Measurements from ENCODE around the gene FRRS1. TPM values are rescaled to one million over a fixed set of nuclear protein-coding genes. Genes with fewer than 3 reads are reported as not detected.
"Not testable (repeated sequence)": the region's sequence is repeated elsewhere in the genome, so short reads cannot be mapped to it uniquely, and the experiment has no call there.

Gene FRRS1
- total RNA-seq, 4 donors from 2014 or later = 25.4 to 34.4 (median 30.5) TPM

DNA sequence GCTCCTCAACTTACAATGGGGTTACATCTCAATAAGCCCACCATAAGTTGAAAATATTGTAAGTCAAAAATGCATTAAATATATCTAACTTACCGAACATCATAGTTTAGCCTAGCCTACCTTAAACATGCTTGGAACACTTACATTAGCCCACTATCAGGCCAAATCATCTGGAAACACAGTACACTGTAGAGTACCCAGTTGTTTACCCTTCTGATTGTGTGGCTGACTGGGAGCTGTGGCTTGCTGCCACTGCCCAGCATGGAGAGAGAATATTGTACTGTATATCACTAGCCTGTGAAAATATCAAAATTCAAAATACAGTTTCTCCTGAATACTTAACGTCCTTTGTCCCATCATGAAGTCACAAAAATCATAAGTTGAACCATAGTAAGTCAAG lies 40.4 kb upstream of the FRRS1 start:
- no peaks in the 10 kb centered on the region for H3K36me3 ChIP-seq
- WGBS = 73% methylated on average over 2 of the region's 2 CpGs
- no peak overlapping the region for H3K4me3 ChIP-seq
- TF ChIP-seq POLR2A (IDR thresholded peaks at IDR 0.05) (no peak), POLR2AphosphoS5 (IDR thresholded peaks at IDR 0.05) (no peak), EP300 (IDR thresholded peaks at IDR 0.05) (no peak)
- TF ChIP-seq, protein P1, sequence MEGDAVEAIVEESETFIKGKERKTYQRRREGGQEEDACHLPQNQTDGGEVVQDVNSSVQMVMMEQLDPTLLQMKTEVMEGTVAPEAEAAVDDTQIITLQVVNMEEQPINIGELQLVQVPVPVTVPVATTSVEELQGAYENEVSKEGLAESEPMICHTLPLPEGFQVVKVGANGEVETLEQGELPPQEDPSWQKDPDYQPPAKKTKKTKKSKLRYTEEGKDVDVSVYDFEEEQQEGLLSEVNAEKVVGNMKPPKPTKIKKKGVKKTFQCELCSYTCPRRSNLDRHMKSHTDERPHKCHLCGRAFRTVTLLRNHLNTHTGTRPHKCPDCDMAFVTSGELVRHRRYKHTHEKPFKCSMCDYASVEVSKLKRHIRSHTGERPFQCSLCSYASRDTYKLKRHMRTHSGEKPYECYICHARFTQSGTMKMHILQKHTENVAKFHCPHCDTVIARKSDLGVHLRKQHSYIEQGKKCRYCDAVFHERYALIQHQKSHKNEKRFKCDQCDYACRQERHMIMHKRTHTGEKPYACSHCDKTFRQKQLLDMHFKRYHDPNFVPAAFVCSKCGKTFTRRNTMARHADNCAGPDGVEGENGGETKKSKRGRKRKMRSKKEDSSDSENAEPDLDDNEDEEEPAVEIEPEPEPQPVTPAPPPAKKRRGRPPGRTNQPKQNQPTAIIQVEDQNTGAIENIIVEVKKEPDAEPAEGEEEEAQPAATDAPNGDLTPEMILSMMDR (IDR thresholded peaks at IDR 0.05) = no peak
- DNase-seq (ENCODE audit: low spot score in 2 of 2) = no peak
- no peak overlapping the region for H3K27ac ChIP-seq
- no peaks in the 10 kb centered on the region for H3K27me3 ChIP-seq
- H3K9me3 ChIP-seq = no peaks in the 10 kb centered on the region
- H3K4me1 ChIP-seq = no peaks in the 10 kb centered on the region

DNA sequence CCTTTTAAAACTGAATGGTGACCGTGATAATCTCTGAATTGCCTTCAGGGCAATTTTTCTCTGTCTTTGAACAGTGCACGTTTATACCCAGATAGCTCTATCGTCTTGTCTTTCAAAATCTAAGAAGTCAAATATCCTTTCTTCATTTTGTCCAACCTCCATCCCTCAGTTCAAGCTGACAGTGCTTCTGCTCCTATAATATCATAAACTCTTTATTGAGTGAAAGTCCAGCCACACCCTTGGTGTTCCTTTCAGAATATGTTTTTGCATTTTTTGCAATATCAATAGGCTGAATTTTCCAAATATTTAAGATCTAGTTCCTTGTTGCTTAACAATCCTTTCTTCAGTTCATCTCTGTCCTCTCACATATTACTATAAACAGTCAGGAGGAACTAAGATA lies 35.1 kb upstream of the FRRS1 start:
- H3K9me3 ChIP-seq = no peaks in the 10 kb centered on the region
- no peak overlapping the region for H3K4me3 ChIP-seq
- TF ChIP-seq EP300 (IDR thresholded peaks at IDR 0.05) (no peak), POLR2A (IDR thresholded peaks at IDR 0.05) (no peak), POLR2AphosphoS5 (IDR thresholded peaks at IDR 0.05) (no peak)
- TF ChIP-seq, protein P1 (IDR thresholded peaks at IDR 0.05) = no peak
- no peaks in the 10 kb centered on the region for H3K4me1 ChIP-seq
- WGBS = 66% methylated on average over 3 of the region's 3 CpGs
- H3K27me3 ChIP-seq = no peaks in the 10 kb centered on the region
- H3K27ac ChIP-seq = no peak overlapping the region
- no peak for DNase-seq (ENCODE audit: low spot score in 2 of 2)
- H3K36me3 ChIP-seq = no peaks in the 10 kb centered on the region

DNA sequence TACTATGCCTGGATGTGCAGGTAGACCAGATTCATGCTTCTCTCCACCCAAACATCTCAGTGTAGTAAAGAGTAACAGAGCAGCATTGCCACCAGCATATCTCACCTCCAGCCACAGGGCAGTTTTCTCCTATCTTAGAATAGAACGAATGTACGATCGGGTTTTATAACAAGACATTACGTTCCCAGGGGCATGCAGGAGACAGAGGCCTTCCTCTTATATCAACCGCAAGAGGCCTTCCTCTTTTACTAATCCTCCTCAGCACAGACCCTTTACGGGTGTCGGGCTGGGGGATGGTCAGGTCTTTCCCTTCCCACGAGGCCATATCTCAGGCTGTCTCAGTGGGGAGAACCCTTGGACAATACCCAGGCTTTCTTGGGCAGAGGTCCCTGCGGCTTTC lies 27.4 kb upstream of the FRRS1 start:
- H3K36me3 ChIP-seq; H3K27ac ChIP-seq; H3K4me1 ChIP-seq; DNase-seq (ENCODE audit: low spot score in 2 of 2); H3K4me3 ChIP-seq; H3K27me3 ChIP-seq; H3K9me3 ChIP-seq: not testable (repeated sequence)
- WGBS = 80% methylated on average over 9 of the region's 9 CpGs

DNA sequence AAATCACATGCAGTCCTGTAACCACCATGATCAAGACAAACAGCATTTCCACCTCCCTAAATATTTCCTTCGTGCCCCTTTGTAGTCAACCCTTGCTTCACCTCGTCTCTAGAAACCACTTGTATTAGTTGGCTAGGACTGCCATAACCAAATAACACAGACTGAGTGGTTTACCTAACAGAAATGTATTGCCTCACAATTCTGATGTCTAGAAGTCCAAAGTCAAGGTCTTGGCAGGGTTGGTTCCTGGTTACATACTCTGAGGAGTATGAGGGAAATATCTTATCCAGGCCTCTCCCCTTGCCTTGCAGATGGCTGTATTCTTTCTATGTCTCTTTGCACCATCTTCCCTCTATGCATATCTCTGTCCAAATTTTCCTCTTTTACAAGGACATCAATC lies 23.3 kb upstream of the FRRS1 start:
- Histone ChIP-seq H3K36me3 (no peaks in the 10 kb centered on the region), H3K27me3 (no peaks in the 10 kb centered on the region), H3K9me3 (no peaks in the 10 kb centered on the region), H3K4me1 (no peaks in the 10 kb centered on the region), H3K4me3 (no peak overlapping the region), H3K27ac (no peak overlapping the region)
- TF ChIP-seq EP300 (IDR thresholded peaks at IDR 0.05) = no peak
- TF ChIP-seq POLR2A (IDR thresholded peaks at IDR 0.05) = no peak
- TF ChIP-seq POLR2AphosphoS5 (IDR thresholded peaks at IDR 0.05) = no peak
- TF ChIP-seq, protein P1 (IDR thresholded peaks at IDR 0.05) = no peak
- 84% methylated on average over 2 of the region's 2 CpGs for WGBS
- no peak for DNase-seq (ENCODE audit: low spot score in 2 of 2)

DNA sequence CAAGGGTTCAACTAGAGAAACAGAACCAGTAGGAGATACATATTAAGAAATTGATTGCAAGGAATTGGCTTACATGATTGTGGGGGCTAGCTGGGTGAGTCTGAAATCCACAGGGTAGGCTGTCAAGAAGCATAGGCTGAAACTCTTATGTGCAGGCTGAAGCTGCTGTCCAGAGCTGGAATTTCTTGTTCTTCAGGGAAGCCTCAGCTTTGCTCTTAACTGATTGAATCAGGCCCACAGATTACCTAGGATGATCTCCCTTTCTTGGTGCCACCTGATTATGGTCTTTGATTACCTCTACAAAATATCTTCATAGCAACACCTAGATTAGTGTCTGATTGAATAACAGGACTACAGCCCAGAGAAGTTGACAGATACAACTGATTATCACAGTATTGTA lies 22.5 kb upstream of the FRRS1 start:
- Histone ChIP-seq H3K27ac (no peak overlapping the region), H3K9me3 (no peaks in the 10 kb centered on the region), H3K36me3 (no peaks in the 10 kb centered on the region), H3K27me3 (no peaks in the 10 kb centered on the region), H3K4me3 (no peak overlapping the region), H3K4me1 (no peaks in the 10 kb centered on the region)
- no peak for DNase-seq (ENCODE audit: low spot score in 2 of 2)
- TF ChIP-seq, protein P1 (IDR thresholded peaks at IDR 0.05) = no peak
- no peak for TF ChIP-seq POLR2AphosphoS5 (IDR thresholded peaks at IDR 0.05)
- TF ChIP-seq EP300 (IDR thresholded peaks at IDR 0.05) = no peak
- no peak for TF ChIP-seq POLR2A (IDR thresholded peaks at IDR 0.05)

DNA sequence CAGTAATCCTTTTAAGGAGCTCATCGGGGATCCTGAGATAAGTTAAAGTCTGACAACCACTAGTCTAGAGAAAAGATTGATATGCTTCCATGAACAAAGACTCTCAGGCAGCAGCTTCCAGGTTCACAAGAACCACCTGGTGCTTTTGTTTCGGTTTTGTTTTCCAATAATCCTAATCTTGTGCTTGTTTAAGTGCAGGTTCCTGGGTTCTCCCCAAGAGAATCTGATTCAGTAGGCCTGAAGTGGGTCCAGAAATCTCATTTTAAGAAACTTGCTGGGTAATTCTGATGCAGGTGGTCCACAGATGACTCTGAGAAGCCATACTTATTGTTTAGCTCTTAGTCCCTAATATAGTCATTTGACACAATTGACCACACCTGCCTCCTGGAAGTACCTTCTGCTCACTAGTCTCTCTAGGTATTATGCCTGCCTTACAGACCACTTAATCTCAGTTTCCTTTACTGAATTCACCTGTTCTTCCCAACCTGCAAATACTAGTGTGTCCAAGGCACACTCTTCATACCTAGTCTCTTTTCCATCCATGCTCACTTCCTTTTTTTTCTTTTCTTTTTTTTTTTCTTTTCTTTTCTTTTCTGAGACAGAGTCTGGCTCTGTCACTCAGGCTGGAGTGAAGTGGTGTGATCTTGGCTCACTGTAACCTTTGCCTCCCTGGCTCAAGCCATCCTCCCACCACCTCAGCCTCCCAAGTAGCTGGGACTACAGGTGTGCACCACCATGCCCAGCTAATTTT lies 20.5 kb upstream of the FRRS1 start:
- no peak for TF ChIP-seq POLR2A (IDR thresholded peaks at IDR 0.05)
- TF ChIP-seq POLR2AphosphoS5 (IDR thresholded peaks at IDR 0.05) = no peak
- TF ChIP-seq, protein P1 (IDR thresholded peaks at IDR 0.05) = no peak
- no peak for TF ChIP-seq EP300 (IDR thresholded peaks at IDR 0.05)
- H3K27ac ChIP-seq = no peak overlapping the region
- 77% methylated on average over 2 of the region's 2 CpGs for WGBS
- H3K9me3 ChIP-seq = no peaks in the 10 kb centered on the region
- no peak overlapping the region for H3K4me3 ChIP-seq
- H3K27me3 ChIP-seq = no peaks in the 10 kb centered on the region
- no peaks in the 10 kb centered on the region for H3K4me1 ChIP-seq
- H3K36me3 ChIP-seq = no peaks in the 10 kb centered on the region
- no peak for DNase-seq (ENCODE audit: low spot score in 2 of 2)

Data from suprapubic skin (tissue), 4 donors.